Measurements from ENCODE around the gene BOLA2.
"Not testable (repeated sequence)": the region's sequence is repeated elsewhere in the genome, so short reads cannot be mapped to it uniquely, and the experiment has no call there.

DNA sequence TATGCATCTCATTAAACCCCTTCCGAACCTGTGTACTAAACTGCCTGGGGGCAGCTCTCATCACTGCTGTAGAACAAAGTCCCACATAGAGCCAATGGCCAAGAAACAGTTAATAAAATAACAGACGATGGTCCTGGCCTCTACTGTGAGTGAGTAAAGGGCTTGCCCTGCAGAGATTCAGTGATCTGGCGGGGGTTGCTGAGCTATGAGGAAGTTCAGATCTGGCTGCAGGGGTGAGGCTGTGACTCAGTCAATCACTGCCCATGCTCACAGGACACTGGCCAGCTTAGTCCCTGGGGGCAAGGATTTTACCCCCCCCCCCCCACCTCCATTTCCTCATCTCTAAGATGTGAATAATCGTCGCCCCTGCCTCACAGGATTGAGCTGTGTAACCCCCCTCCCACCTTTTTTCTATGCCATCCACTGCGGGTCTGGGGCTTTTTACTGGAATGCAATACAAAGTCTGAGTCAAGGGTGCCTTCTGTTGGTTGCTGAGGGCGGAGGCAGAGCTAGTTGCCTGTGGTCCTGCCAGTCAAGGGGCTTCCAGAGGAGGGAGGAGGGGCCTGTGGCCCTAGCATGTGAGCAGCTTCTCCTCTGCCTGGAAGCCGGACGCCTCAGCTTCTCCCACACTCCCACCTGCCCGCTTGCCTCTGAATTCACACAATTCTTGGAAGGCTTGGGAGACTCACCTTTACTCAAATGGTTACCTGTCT lies 13.7 kb upstream of the BOLA2 start:
- not testable (repeated sequence) for TF ChIP-seq ZNF274 (IDR thresholded peaks at IDR 0.05; ENCODE audit: low read length); ZNF274 (tag by site-specific recombination; IDR thresholded peaks at IDR 0.05; ENCODE audit: borderline replicate concordance); ZNF558 (tag by site-specific recombination; IDR thresholded peaks at IDR 0.05); YY2 (tag by site-specific recombination; IDR thresholded peaks at IDR 0.05); ZBTB8A (tag by site-specific recombination; IDR thresholded peaks at IDR 0.05); ZSCAN4 (tag by site-specific recombination; IDR thresholded peaks at IDR 0.05); ZNF701 (tag by site-specific recombination; IDR thresholded peaks at IDR 0.05); YY1 (tag by site-specific recombination; IDR thresholded peaks at IDR 0.05); ZNF514 (tag by site-specific recombination; IDR thresholded peaks at IDR 0.05); ZFP3 (tag by site-specific recombination; IDR thresholded peaks at IDR 0.05; ENCODE audit: low read depth); ZNF529 (tag by site-specific recombination; IDR thresholded peaks at IDR 0.05; ENCODE audit: insufficient replicate concordance); ZNF148 (tag by site-specific recombination; IDR thresholded peaks at IDR 0.05; ENCODE audit: borderline replicate concordance)
- TF ChIP-seq, protein P1, sequence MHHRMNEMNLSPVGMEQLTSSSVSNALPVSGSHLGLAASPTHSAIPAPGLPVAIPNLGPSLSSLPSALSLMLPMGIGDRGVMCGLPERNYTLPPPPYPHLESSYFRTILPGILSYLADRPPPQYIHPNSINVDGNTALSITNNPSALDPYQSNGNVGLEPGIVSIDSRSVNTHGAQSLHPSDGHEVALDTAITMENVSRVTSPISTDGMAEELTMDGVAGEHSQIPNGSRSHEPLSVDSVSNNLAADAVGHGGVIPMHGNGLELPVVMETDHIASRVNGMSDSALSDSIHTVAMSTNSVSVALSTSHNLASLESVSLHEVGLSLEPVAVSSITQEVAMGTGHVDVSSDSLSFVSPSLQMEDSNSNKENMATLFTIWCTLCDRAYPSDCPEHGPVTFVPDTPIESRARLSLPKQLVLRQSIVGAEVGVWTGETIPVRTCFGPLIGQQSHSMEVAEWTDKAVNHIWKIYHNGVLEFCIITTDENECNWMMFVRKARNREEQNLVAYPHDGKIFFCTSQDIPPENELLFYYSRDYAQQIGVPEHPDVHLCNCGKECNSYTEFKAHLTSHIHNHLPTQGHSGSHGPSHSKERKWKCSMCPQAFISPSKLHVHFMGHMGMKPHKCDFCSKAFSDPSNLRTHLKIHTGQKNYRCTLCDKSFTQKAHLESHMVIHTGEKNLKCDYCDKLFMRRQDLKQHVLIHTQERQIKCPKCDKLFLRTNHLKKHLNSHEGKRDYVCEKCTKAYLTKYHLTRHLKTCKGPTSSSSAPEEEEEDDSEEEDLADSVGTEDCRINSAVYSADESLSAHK (tag by site-specific recombination; IDR thresholded peaks at IDR 0.05): not testable (repeated sequence)
